HG03159 (cell line): ENCODE measurements around the gene MTUS2.

ENCODE experiments used
- ATAC-seq: cut with Tn5 transposase; IDR thresholded peaks from one replicate; pipeline ENCODE4 v1.9.1; 2021; ENCODE audit warnings: mild to moderate bottlenecking, moderate library complexity; ENCODE audit not compliant: unreplicated experiment

MTUS2 gene

DNA sequence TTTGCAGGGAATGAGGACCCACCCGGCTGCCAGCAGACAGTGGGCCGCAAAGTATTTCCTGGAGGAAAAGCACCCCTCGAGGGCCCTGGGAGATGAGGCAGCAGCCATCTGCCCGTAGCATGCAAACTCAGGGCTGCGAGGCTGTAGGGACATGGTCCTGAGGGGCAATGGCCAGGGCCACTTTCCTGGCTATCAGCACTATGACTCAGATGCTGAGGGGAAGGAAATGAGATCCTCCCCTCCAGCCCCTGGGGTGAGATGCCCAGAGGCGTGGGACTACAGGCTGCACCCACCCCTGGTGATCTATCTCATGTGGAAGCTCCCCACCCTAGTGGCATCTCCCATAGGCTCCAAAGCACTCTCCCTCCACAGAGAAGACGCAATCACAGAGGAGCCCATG, 695.2 kb downstream of the MTUS2 start:
- ATAC-seq: no peak

DNA sequence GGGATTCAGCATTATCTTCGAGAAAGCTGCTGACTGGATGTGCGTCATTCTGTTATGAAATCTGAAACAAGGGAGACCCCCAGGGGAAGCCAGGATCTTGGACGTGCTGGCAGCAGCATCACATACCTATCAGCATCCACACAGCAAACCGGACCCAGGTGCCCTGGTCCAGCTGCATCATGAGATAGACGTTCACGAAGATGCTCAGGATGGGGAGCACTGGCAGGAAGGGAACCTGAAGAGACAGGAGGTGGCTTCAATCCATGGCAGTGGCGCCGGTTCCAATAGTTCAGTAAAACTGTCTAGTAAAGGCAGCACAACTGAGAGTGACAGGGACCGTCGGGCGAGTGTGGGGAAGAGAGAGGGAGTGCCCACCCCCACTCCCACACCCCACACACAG, 695.9 kb downstream of the MTUS2 start:
- no peak for ATAC-seq

DNA sequence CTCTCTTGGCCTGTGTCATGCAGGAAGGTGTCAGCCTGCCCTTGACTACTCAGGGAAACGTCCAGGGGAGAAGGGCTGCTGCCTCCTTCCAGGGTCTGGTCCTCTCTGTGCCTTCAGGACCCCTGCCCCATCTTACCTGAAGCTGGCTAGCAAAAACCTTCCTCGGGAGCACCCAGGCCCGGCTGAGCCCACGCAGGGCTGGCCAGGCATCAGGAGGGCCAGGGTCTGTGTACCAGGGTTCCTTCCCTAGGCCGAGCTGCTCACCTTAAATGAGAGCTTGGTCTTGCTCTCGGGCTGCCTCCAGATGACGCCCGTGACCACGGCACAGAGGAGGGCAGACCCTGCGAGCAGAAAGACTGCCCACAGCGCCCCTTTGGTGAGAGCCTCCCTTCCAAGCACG, 696.7 kb downstream of the MTUS2 start:
- no peak for ATAC-seq

GRCh38 chr13:29519921-29520320, 699.8 kb downstream of the MTUS2 start:
- ATAC-seq: no peak

- no peak for ATAC-seq
Measured at GRCh38 chr13:29520671-29521070, 700.5 kb downstream of the MTUS2 start.

DNA sequence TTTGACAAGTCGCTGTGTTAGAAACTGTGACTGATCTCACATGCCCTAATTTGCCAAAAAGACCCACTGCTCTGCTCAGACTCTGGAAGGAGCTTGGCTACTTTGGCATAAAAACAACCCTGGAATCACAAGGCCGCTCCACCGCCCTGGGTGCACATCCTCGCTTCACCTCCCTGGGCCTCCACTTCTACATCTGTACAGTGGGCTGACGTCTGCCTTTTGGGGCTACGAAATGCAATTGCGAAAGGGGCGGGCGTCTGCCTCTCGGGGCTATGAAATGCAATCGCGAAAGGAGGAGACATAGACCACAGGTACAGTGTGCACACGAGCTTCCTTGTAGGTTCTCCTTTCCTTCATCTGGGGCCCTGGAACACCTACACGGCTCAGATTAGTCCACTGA, 701.2 kb downstream of the MTUS2 start:
- no peak for ATAC-seq

DNA sequence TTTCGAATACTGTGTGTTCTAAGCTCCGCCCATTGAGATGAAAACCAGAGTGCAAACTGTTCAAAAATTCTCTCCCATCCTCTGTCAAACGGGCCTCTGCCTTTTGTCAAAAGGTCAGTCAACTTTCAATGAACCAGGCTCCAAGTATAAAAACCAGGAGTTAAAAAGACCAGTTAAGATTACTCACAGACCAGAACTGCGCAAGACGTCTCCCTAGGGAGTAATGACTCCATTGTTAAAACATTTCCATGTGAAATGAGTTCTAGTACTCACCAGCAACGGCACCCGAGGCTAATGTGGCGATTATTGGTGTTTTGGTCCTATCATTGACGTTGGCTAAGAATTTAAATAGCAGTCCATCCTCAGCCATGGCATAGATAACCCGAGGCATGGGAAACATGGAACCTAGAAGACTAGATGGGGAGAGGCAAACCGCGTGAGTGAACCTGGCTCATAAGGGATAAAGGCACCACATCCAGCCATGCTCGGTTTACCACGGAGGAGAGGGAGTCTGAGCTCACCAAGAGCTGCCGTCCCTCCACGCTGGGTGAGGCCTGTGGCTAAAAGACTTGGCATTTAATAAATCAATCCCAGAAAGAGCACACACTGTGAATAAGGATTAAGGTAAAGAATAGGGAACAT, 702.0 kb downstream of the MTUS2 start:
- no peak for ATAC-seq

DNA sequence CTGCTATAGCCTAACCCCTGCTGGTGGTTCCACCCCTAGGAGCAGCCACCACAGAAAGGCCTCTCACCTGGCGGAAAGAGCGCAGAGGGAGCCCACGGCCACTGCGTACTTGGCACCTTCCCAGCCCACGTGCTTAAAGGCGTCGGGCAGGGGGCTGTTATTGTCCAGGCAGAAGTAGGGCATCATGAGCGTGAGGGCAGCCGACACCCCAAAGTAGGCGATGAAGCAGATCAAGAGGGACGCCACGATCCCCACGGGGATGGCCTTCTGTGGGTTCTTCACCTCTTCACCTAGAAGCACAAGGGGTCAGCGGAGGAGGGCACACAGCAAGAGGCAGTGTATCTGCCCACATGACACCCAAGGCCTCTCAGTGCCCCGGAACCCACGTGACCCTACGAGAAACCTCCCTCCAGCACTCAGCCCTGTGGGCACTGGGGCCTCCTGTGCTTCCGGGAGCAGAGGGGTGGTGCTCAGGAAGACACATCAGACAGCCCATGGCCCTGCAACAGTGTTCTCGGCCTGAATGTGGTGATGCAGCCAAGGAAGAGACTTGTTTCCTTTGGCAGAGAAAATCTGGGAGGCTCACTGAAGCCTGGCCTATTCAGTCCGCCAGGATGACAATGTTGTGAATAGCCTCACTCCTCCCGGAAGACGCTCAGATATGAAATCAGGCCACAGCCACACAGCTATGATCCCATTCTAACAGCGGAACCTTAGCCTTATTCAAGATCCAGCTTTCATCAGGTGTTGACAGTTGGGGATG, 703.2 kb downstream of the MTUS2 start:
- no peak for ATAC-seq

DNA sequence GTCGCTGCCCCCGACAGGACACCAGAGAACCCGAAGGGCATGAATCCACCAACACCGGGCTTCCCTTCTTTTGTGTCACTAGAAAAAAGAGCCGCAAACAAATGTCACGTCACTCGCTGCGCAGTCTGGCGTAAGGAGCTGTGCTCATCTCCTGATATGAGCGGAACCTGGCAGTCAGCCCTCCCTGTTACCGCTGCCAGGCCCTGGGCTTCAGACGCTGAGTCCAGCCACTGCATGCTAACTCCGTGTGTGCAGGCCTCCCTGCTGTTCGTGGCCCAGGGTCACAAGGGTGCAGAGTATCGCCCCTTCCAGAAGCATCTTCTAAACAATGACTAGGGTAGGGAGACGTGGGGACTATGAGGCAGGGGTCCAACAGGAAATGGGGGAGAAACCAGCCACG, 704.0 kb downstream of the MTUS2 start:
- ATAC-seq: no peak

DNA sequence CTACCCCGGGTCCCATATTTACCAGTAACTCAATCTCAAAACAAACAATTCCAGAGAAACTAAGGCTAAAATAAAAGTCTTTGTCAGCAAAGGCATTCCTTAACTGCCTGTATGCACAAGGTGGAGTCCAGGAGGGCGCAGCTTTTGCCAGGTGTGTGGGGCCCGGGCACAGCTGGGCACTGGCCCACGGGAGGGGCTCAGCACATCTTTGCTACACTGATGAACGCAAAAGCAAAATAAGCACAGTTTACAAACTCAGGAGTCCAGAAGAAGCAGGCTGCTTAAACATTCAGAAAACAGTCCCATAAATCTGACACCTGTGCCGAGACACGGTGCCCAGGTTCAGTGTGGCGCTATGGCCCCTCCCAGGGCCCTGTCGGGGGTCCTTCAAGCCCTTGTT, 704.5 kb downstream of the MTUS2 start:
- ATAC-seq: no peak

DNA sequence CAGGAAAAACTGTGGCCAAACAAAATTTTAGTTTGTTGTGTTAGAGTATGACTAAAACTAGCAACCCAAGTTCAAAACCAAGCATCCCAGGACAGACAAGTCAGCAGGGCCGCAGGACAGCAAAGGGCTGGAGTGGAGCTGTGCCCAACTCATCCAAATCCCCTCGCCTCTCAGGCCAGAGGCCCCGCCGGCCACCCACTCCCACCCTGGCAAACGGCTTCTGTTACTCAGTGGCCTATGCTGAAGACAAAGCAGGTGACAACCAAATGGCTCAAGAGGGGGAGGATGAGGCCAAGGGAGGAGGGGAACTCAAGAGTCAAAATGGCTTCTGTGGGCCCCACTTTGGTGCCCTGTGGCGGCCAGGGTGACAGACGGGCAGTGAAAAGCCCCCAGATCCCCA, 705.6 kb downstream of the MTUS2 start:
- ATAC-seq: no peak

GRCh38 chr13:29526741-29527140, 706.6 kb downstream of the MTUS2 start:
- no peak for ATAC-seq

- ATAC-seq: no peak
Measured at GRCh38 chr13:29527511-29527910, 707.4 kb downstream of the MTUS2 start.

GRCh38 chr13:29527916-29528315, 707.8 kb downstream of the MTUS2 start:
- no peak for ATAC-seq

GRCh38 chr13:29529754-29530153, 709.6 kb downstream of the MTUS2 start:
- no peak for ATAC-seq

- no peak for ATAC-seq
Measured at GRCh38 chr13:29530901-29531300, 710.8 kb downstream of the MTUS2 start.

DNA sequence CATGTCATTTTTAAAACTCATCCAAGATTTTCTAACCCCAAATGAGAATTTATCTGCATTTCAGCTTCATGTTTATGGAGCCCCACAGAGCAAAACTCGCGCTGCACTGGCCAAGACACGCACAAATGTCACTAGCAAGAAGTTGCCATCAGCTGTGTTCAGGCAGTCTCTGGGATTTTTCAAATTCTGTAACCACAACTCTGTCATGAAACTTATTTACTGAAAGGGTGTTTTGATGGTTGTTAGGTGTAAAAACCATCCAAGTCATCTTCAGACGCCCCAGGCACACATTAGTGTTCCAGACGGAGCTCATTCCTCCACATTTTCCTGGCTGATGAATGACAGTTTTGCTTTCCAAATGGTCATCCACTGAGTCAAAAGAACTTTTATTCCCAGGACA, 712.0 kb downstream of the MTUS2 start:
- ATAC-seq: no peak

- ATAC-seq: no peak
Measured at GRCh38 chr13:29532821-29533220, 712.7 kb downstream of the MTUS2 start.

- ATAC-seq: no peak
Measured at GRCh38 chr13:29534083-29534482, 713.9 kb downstream of the MTUS2 start.

DNA sequence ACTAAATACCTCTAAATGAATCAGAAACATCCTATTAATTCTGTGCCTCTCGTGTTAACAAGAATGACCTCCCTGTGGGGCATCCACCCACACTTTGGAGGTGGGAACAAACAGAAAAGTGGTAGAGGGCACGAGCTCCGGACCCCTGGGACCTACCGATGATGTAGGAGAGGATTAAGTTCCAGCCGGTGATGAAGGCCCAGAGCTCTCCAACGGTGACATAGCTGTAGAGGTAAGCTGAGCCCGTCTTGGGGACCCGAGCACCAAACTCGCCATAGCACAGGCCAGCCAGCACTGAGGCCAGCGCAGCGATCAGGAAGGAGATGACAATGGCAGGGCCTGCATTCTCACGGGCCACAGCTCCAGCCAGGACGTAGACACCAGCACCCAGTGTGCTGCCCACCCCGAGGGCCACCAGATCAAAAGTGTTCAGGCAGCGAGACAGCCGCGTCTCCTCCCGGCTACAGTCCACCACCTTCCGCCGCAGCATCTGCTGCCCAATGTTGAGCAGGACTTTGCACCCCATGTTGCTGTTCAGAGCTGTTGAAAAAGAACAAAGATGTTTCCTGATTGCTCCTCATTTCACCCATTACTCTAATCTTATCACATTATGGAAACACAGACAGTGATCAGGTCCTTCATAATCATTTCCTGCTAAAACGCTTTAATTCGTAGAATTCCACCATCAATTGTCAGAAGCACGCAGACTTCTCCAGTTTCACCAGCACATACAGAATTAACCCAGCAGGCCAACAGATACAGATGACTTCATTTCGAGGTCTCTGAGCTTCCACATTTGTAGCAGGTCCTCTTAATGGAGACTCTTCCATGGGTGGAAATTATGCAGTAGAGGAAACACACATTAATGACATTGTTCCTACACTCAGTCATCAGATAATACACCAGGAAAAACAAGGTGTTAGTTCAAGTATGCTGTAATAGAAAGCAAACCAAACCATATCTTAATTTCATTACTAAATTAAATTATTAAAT, 715.8 kb downstream of the MTUS2 start:
- ATAC-seq: no peak

GRCh38 chr13:29536853-29537252, 716.7 kb downstream of the MTUS2 start:
- ATAC-seq: no peak
